Upper lobe of left lung (tissue), 4 donors: Measurements from ENCODE around the gene DYNC1I2.

Experiments used
- CTCF ChIP-seq, 6 experiments: fragments of 450-650 bp in 4 of 6; fragments of 200-600 bp in 2 of 6; sonication (generic) in 2 of 6; IDR thresholded peaks; one replicate each; pipeline ENCODE4 v1.5.1; 2016 to 2019; ENCODE audit warnings: antibody characterized with exemption in 6 of 6
- EP300 ChIP-seq, 4 donors: sonication (generic); formaldehyde crosslinking; IDR thresholded peaks; one replicate each; pipeline ENCODE4 v1.5.1; 2017; ENCODE audit warnings: antibody characterized with exemption in 4 of 4, control low read depth in 2 of 4
- POLR2A ChIP-seq, 4 donors: fragments of 450-650 bp; IDR thresholded peaks; one replicate each; pipeline ENCODE4 v1.5.1; 2016 to 2017; ENCODE audit warnings: antibody characterized with exemption in 4 of 4, mild to moderate bottlenecking in 2 of 4

- no peak for TF ChIP-seq POLR2A (IDR thresholded peaks at IDR 0.05)
- no peak for TF ChIP-seq CTCF (IDR thresholded peaks at IDR 0.05)
- TF ChIP-seq EP300 (IDR thresholded peaks at IDR 0.05) = no peak
Observed at GRCh38 chr2:171719660-171720059, 32.4 kb downstream of the DYNC1I2 start.
